ENCODE measurements around the gene OR2S2.
"Not testable (repeated sequence)": the region's sequence is repeated elsewhere in the genome, so short reads cannot be mapped to it uniquely, and the experiment has no call there.

- TF ChIP-seq CTCF (conservative IDR thresholded peaks at IDR 0.05); ZFX (IDR thresholded peaks at IDR 0.05): not testable (repeated sequence)
Observed at GRCh38 chr9:35997016-35997415, 39.1 kb upstream of the OR2S2 start.
